Mesendoderm (in vitro differentiated cells): Measurements from ENCODE around the gene OGDH.

ENCODE experiments used
- DNase-seq: peaks from one replicate; pipeline ENCODE4 v3.0.0; 2013
- H2AK5ac ChIP-seq: 2 replicates; pipeline ENCODE4 v1.6.1; 2013; ENCODE audit warnings: low read length, inconsistent platforms
- H2BK120ac ChIP-seq: 2 replicates; pipeline ENCODE4 v1.6.1; 2013; ENCODE audit warnings: low read depth, mild to moderate bottlenecking, low read length, moderate library complexity, mixed read lengths
- H2BK15ac ChIP-seq: replicated peaks from 2 replicates; pipeline ENCODE4 v1.6.1; 2013; ENCODE audit warnings: low read depth, mild to moderate bottlenecking, moderate library complexity
- H2BK5ac ChIP-seq: 2 replicates; pipeline ENCODE4 v1.6.1; 2013; ENCODE audit warnings: low read length, inconsistent platforms
- H3K18ac ChIP-seq: 2 replicates; pipeline ENCODE4 v1.6.1; 2013; ENCODE audit warnings: mild to moderate bottlenecking, low read length, mixed read lengths
- H3K23ac ChIP-seq: one replicate; pipeline ENCODE4 v1.6.1; 2013; ENCODE audit warnings: low read length
- H3K27ac ChIP-seq: 2 replicates; pipeline ENCODE4 v1.5.1; 2013; ENCODE audit warnings: low read depth, mild to moderate bottlenecking, inconsistent platforms, low read length, moderate library complexity
- H3K27me3 ChIP-seq: 2 replicates; pipeline ENCODE4 v1.6.1; 2013; ENCODE audit warnings: low read length, control low read depth, mild to moderate bottlenecking, inconsistent platforms; ENCODE audit not compliant: insufficient read depth, poor library complexity
- H3K36me3 ChIP-seq: 2 replicates; pipeline ENCODE4 v1.6.1; 2013; ENCODE audit warnings: low read length, inconsistent platforms; ENCODE audit not compliant: control insufficient read depth, insufficient read depth
- H3K4ac ChIP-seq: one replicate; pipeline ENCODE4 v1.6.1; 2013; ENCODE audit warnings: low read depth, mild to moderate bottlenecking, low read length, moderate library complexity
- H3K4me1 ChIP-seq: 2 replicates; pipeline ENCODE4 v1.6.1; 2013; ENCODE audit warnings: low read depth, low read length, inconsistent platforms; ENCODE audit not compliant: control insufficient read depth
- H3K4me2 ChIP-seq: 2 replicates; pipeline ENCODE4 v1.6.1; 2013; ENCODE audit warnings: low read length
- H3K4me3 ChIP-seq: 2 replicates; pipeline ENCODE4 v1.5.1; 2013; ENCODE audit warnings: mild to moderate bottlenecking, low read length
- H3K56ac ChIP-seq: one replicate; pipeline ENCODE4 v1.6.1; 2013; ENCODE audit warnings: low read length
- H3K79me1 ChIP-seq: 2 replicates; pipeline ENCODE4 v1.6.1; 2013; ENCODE audit warnings: low read length, inconsistent platforms
- H3K79me2 ChIP-seq: 2 replicates; pipeline ENCODE4 v1.6.1; 2013; ENCODE audit warnings: mild to moderate bottlenecking, low read length; ENCODE audit not compliant: control insufficient read depth, insufficient read depth
- H3K9ac ChIP-seq: 2 replicates; pipeline ENCODE4 v1.6.1; 2013; ENCODE audit warnings: low read length, inconsistent platforms
- H4K5ac ChIP-seq: one replicate; pipeline ENCODE4 v1.6.1; 2013; ENCODE audit warnings: low read length
- H4K8ac ChIP-seq: one replicate; pipeline ENCODE4 v1.6.1; 2013; ENCODE audit warnings: low read depth, mild to moderate bottlenecking, control low read depth, low read length, moderate library complexity
- WGBS: extraction: QIAGEN DNeasy Blood & Tissue Kit; methylation state at CpG from one replicate; pipeline ENCODE4 v1.1.7; 2013; ENCODE audit warnings: low lambda C conversion rate, missing lambda C conversion rate; ENCODE audit not compliant: insufficient coverage; ENCODE audit errors: extremely low coverage; 5-methylcytosine and 5-hydroxymethylcytosine counted together

The OGDH gene

DNA sequence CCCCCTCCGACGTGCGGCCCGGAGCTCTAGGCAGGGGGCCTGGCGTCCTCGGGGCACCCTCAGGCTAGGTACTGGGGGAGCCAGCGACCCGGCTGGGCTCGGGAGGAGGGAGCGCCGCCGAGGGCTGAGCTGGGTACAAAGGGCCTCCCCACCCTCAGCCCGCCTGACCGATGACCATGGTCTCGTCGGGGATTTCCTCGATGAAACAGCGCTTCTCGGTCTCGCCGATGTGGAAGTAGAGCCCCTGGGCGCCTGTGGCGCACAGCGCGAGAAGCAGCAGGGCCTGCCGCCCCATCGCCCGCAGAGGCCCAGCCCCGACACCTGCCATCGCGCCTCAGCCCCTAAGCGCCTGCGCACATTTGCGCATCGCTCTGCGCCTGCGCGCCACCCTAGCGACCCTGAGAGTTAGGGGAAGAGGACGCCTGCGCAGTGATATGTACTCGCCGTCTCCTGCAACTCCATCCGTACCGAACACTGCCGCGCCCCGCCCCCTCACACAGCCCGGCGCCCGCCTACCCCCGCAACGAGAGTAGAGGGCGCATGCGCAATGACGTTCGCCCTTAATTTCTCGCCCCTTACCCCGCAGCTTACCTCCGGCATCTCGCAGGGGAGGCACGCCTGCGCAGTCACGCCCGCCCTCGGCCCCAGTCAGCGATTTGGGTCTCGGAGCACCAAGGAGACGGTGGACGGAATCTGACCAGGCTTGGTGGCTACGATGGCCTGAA, 24.4 kb upstream of the OGDH start, which contains the start of gene TMED4:
TSS of gene TMED4 (minus strand) at position 353 of the 725 bp plus-strand sequence. CDS start at position 328, 25 bp downstream.
- H4K8ac ChIP-seq, result no peak within 1 kb of the TSS
- H3K9ac ChIP-seq, result peak within 1 kb of the TSS; percentile 97
- peaks cover 8% of the 10 kb centered on the region for H3K79me1 ChIP-seq
- H3K79me2 ChIP-seq, result peaks cover 7% of the 10 kb centered on the region
- H2AK5ac ChIP-seq, result peak within 1 kb of the TSS; percentile 84
- no peaks in the 10 kb centered on the region for H3K36me3 ChIP-seq
- peak within 1 kb of the TSS; percentile 3 for H3K18ac ChIP-seq
- H3K23ac ChIP-seq, result peak within 1 kb of the TSS; percentile 74
- peak; percentile 99 for DNase-seq
- peak within 1 kb of the TSS; percentile 97 for H3K4me2 ChIP-seq
- H2BK15ac ChIP-seq, result no peak within 1 kb of the TSS
- no peaks in the 10 kb centered on the region for H3K4me1 ChIP-seq
- H3K56ac ChIP-seq, result peak within 1 kb of the TSS; percentile 97
- no peaks in the 10 kb centered on the region for H3K27me3 ChIP-seq
- H4K5ac ChIP-seq, result no peak within 1 kb of the TSS
- peak within 1 kb of the TSS; percentile 67 for H3K27ac ChIP-seq
- H2BK120ac ChIP-seq, result no peak within 1 kb of the TSS
- peak within 1 kb of the TSS; percentile 58 for H3K4ac ChIP-seq
- H2BK5ac ChIP-seq, result no peak within 1 kb of the TSS
- no CpG with 5 or more reads among the region's 71 CpGs for WGBS
- H3K4me3 ChIP-seq, result peak within 1 kb of the TSS; percentile 93

GRCh38 chr7:44583146-44583865, 23.1 kb upstream of the OGDH start:
- H3K4ac ChIP-seq, result no peak overlapping the region
- H3K36me3 ChIP-seq, result no peaks in the 10 kb centered on the region
- no peak overlapping the region for H3K18ac ChIP-seq
- H2BK120ac ChIP-seq, result no peak overlapping the region
- H2BK15ac ChIP-seq, result no peak overlapping the region
- peaks cover 8% of the 10 kb centered on the region for H3K79me1 ChIP-seq
- H3K4me2 ChIP-seq, result no peak overlapping the region
- no peak for DNase-seq
- no peak overlapping the region for H4K5ac ChIP-seq
- H4K8ac ChIP-seq, result no peak overlapping the region
- no peak overlapping the region for H2BK5ac ChIP-seq
- H3K4me1 ChIP-seq, result no peaks in the 10 kb centered on the region
- no peaks in the 10 kb centered on the region for H3K27me3 ChIP-seq
- H3K4me3 ChIP-seq, result no peak overlapping the region
- peak overlapping the region; percentile 96 for H3K56ac ChIP-seq
- no peak overlapping the region for H3K23ac ChIP-seq
- WGBS, result no CpG with 5 or more reads among the region's 13 CpGs
- H3K27ac ChIP-seq, result no peak overlapping the region
- H3K79me2 ChIP-seq, result peaks cover 7% of the 10 kb centered on the region
- H2AK5ac ChIP-seq, result no peak overlapping the region
- H3K9ac ChIP-seq, result peak overlapping the region; percentile 97

DNA sequence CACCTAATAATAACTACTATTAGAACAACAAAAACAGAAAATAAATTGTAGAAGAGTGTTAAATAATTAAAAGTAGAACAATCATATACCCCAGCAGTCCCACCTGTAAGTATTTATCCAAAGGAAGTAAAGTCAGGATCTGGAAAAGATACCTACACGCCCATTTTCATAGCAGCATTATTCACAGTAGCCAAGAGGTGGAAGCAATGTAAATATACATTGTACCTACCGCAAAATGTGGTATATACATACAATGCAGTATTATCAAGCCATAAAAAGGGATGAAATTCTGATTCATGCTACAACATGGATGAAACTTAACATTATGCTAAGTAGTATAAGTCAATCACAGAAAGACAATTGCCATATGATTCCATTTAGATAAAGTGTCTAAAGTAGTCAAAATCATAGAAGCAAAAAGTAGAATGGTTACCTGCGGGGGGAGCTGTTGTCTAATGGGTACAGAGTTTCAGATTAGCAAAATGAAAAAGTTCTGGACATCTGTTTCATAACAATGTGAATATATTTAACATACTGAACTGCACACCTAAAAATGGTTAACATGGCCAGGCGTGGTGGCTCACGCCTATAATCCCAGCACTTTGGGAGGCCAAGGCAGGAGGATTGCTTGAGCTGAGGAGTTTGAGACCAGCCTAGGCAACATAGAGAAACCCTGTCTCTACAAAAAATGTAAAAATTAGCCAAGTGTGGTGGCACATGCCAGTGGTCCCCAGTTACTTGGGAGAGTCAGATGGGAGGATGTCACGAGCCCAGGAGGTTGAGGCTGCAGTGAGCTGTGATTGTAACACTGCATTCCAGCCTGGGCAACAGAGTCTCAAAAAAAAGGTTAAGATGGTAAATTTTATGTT, 18.4 kb upstream of the OGDH start:
- H3K27ac ChIP-seq, result no peak overlapping the region
- H3K27me3 ChIP-seq, result no peaks in the 10 kb centered on the region
- no CpG with 5 or more reads among the region's 6 CpGs for WGBS
- H2BK5ac ChIP-seq, result no peak overlapping the region
- no peak overlapping the region for H3K56ac ChIP-seq
- DNase-seq, result no peak
- H3K4ac ChIP-seq, result no peak overlapping the region
- no peak overlapping the region for H3K4me3 ChIP-seq
- H3K79me1 ChIP-seq, result no peaks in the 10 kb centered on the region
- no peak overlapping the region for H3K9ac ChIP-seq
- no peak overlapping the region for H2AK5ac ChIP-seq
- H3K36me3 ChIP-seq, result no peaks in the 10 kb centered on the region
- H2BK120ac ChIP-seq, result no peak overlapping the region
- no peaks in the 10 kb centered on the region for H3K4me1 ChIP-seq
- no peak overlapping the region for H3K18ac ChIP-seq
- no peak overlapping the region for H4K5ac ChIP-seq
- H3K79me2 ChIP-seq, result no peaks in the 10 kb centered on the region
- no peak overlapping the region for H2BK15ac ChIP-seq
- H3K4me2 ChIP-seq, result no peak overlapping the region
- no peak overlapping the region for H3K23ac ChIP-seq
- H4K8ac ChIP-seq, result no peak overlapping the region

GRCh38 chr7:44590910-44591309, 15.5 kb upstream of the OGDH start:
- DNase-seq, result no peak

DNA sequence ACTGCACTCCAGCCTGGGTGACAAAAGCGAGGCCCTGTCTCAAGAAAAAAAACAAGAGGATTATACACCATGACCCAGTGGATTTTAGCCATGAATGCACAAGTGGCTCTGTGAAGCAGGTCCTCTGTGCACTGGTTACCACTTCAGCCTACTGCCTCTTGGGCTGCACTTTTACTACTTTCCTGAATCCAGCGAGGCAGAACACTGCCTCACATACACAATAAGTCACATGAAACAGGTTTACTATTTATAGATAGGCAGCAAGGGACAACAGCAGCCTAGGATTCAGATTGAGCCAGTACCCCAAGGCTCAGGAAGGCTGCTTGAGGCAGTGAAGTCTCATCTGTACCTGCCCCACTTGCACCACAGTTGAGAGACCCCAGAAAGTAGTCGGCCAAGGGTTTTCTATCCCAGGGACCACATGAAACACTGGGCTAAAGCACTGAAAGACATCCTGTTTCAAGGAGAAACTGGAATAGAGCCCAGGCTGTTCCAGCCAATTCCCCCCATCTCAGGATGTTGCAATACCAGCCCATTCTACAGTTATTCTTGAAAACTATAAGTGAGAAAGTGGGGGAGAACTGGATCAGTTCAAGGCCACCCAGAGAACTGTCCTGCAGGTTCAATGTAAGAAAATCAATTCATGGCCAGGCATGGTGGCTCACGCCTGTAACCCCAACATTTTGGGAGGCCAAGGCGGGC, 10.3 kb upstream of the OGDH start:
- Histone ChIP-seq H2BK15ac (no peak overlapping the region), H2BK120ac (no peak overlapping the region), H3K9ac (no peak overlapping the region), H3K4me3 (no peak overlapping the region), H3K4ac (no peak overlapping the region), H3K18ac (no peak overlapping the region), H2AK5ac (no peak overlapping the region), H4K5ac (no peak overlapping the region), H3K27ac (no peak overlapping the region), H3K36me3 (no peaks in the 10 kb centered on the region), H3K23ac (no peak overlapping the region), H3K27me3 (no peaks in the 10 kb centered on the region), H3K4me2 (no peak overlapping the region), H3K79me1 (no peaks in the 10 kb centered on the region), H3K4me1 (no peaks in the 10 kb centered on the region), H4K8ac (no peak overlapping the region), H3K56ac (no peak overlapping the region), H3K79me2 (no peaks in the 10 kb centered on the region), H2BK5ac (no peak overlapping the region)
- DNase-seq, result no peak
- no CpG with 5 or more reads among the region's 5 CpGs for WGBS

More at GRCh38 chr7:44590910-44591309, 15.5 kb upstream of the OGDH start:
- Histone ChIP-seq H3K56ac (no peak overlapping the region), H4K8ac (no peak overlapping the region), H3K79me2 (no peaks in the 10 kb centered on the region), H3K23ac (no peak overlapping the region), H3K18ac (no peak overlapping the region), H2BK15ac (no peak overlapping the region), H3K36me3 (no peaks in the 10 kb centered on the region), H3K9ac (no peak overlapping the region), H2BK120ac (no peak overlapping the region), H3K79me1 (no peaks in the 10 kb centered on the region), H3K4ac (no peak overlapping the region), H3K4me2 (no peak overlapping the region), H3K27ac (no peak overlapping the region), H4K5ac (no peak overlapping the region), H2AK5ac (no peak overlapping the region), H2BK5ac (no peak overlapping the region), H3K4me3 (no peak overlapping the region), H3K27me3 (no peaks in the 10 kb centered on the region), H3K4me1 (no peaks in the 10 kb centered on the region)
- no CpG with 5 or more reads among the region's 1 CpG for WGBS
